ENCODE results near the gene HS3ST4. TPM values are rescaled to one million over a fixed set of nuclear protein-coding genes. Genes with fewer than 3 reads are reported as not detected.

HS3ST4 gene
- total RNA-seq, 2 donors from 2014 or later: not detected

GRCh38 chr16:26133416-26134093, 441.8 kb downstream of the HS3ST4 start:
- intact Hi-C loops (cut with DNase I): loop anchor here in 1 of 2 donors (10.0 kb wide), 1 partner anchor 71 kb away; no protein-coding TSS in a partner anchor
- no peak for DNase-seq (ENCODE audit: low spot score)

GRCh38 chr16:26134588-26134987, 442.8 kb downstream of the HS3ST4 start:
- DNase-seq (ENCODE audit: low spot score): no peak
- intact Hi-C loops (cut with DNase I): loop anchor here in 1 of 2 donors (10.0 kb wide), 1 partner anchor 70 kb away; no protein-coding TSS in a partner anchor

- DNase-seq (ENCODE audit: low spot score): no peak
- intact Hi-C loops (cut with DNase I): loop anchor here in 1 of 2 donors (10.0 kb wide), 1 partner anchor 67 kb away; no protein-coding TSS in a partner anchor
Observed at GRCh38 chr16:26137956-26138355, 446.2 kb downstream of the HS3ST4 start.

- intact Hi-C loops (cut with DNase I): loop anchor here in 1 of 2 donors (10.0 kb wide), 1 partner anchor 66 kb away; no protein-coding TSS in a partner anchor
- DNase-seq (ENCODE audit: low spot score): no peak
Observed at GRCh38 chr16:26139091-26139490, 447.3 kb downstream of the HS3ST4 start.

- DNase-seq (ENCODE audit: low spot score): no peak
- intact Hi-C loops (cut with DNase I): loop anchor here in 1 of 2 donors (10.0 kb wide), 1 partner anchor 65 kb away; no protein-coding TSS in a partner anchor
Observed at GRCh38 chr16:26139884-26140283, 448.1 kb downstream of the HS3ST4 start.

GRCh38 chr16:26149364-26150190, 457.8 kb downstream of the HS3ST4 start:
- intact Hi-C loops (cut with DNase I): no loop called here

GRCh38 chr16:26155221-26155620, 463.5 kb downstream of the HS3ST4 start:
- DNase-seq (ENCODE audit: low spot score): no peak
- intact Hi-C loops (cut with DNase I): no loop called here

More at GRCh38 chr16:26149364-26150190, 457.8 kb downstream of the HS3ST4 start:
- DNase-seq (ENCODE audit: low spot score): no peak

GRCh38 chr16:26157319-26157718, 465.6 kb downstream of the HS3ST4 start:
- intact Hi-C loops (cut with DNase I): no loop called here
- no peak for DNase-seq (ENCODE audit: low spot score)

GRCh38 chr16:26158142-26158759, 466.5 kb downstream of the HS3ST4 start:
- intact Hi-C loops (cut with DNase I): no loop called here
- no peak for DNase-seq (ENCODE audit: low spot score)

- no peak for DNase-seq (ENCODE audit: low spot score)
- intact Hi-C loops (cut with DNase I): no loop called here
Observed at GRCh38 chr16:26161461-26162180, 469.9 kb downstream of the HS3ST4 start.

GRCh38 chr16:26169473-26169872, 477.7 kb downstream of the HS3ST4 start:
- DNase-seq (ENCODE audit: low spot score): no peak
- intact Hi-C loops (cut with DNase I): no loop called here

- DNase-seq (ENCODE audit: low spot score): no peak
- intact Hi-C loops (cut with DNase I): no loop called here
Observed at GRCh38 chr16:26175944-26176343, 484.2 kb downstream of the HS3ST4 start.

- intact Hi-C loops (cut with DNase I): no loop called here
- DNase-seq (ENCODE audit: low spot score): no peak
Observed at GRCh38 chr16:26177438-26177837, 485.7 kb downstream of the HS3ST4 start.

GRCh38 chr16:26178298-26178697, 486.5 kb downstream of the HS3ST4 start:
- intact Hi-C loops (cut with DNase I): no loop called here
- DNase-seq (ENCODE audit: low spot score): no peak

GRCh38 chr16:26186091-26186615, 494.4 kb downstream of the HS3ST4 start:
- no peak for DNase-seq (ENCODE audit: low spot score)
- intact Hi-C loops (cut with DNase I): no loop called here

All from posterior vena cava (tissue), 2 donors.